CD14-positive monocyte (primary cell): Measurements from ENCODE around the gene NKAIN4. TPM values are rescaled to one million over a fixed set of nuclear protein-coding genes. Genes with fewer than 3 reads are reported as not detected.

Experiments used
- DNase-seq, 3 donors: peaks; one replicate each; pipeline ENCODE4 v3.0.0-alpha.2; 2011 to 2022
- H2AFZ ChIP-seq: 2 replicates; pipeline ENCODE4 v1.6.0; 2012; ENCODE audit warnings: mild to moderate bottlenecking, low read depth, low read length, inconsistent platforms; ENCODE audit not compliant: insufficient read depth, poor library complexity, severe bottlenecking
- H3K27ac ChIP-seq, 2 donors: 1 replicate in 1 of 2; 2 replicates in 1 of 2; pipeline ENCODE4 v1.5.1; 2012 to 2013; ENCODE audit warnings: low read length in 2 of 2, control low read depth in 1 of 2, inconsistent platforms in 1 of 2, low read depth in 1 of 2, mild to moderate bottlenecking in 1 of 2
- H3K27me3 ChIP-seq, 2 donors: one replicate each; pipeline versions ENCODE4 v1.6.0 to v1.6.1; 2011 to 2013; ENCODE audit warnings: low read length in 2 of 2; ENCODE audit not compliant: control insufficient read depth in 2 of 2, insufficient read depth in 2 of 2
- H3K36me3 ChIP-seq, 2 donors: replicated peaks in 1 of 2; 1 replicate in 1 of 2; 2 replicates in 1 of 2; pipeline versions ENCODE4 v1.5.1 to v1.6.1; 2012 to 2013; ENCODE audit warnings: low read length in 2 of 2, control low read depth in 1 of 2, inconsistent platforms in 1 of 2, mild to moderate bottlenecking in 1 of 2; ENCODE audit not compliant: insufficient read depth in 2 of 2, control insufficient read depth in 1 of 2
- H3K4me1 ChIP-seq, 2 donors: 1 replicate in 1 of 2; 2 replicates in 1 of 2; pipeline versions ENCODE4 v1.5.1 to v1.6.1; 2012 to 2013; ENCODE audit warnings: low read length in 2 of 2, control low read depth in 1 of 2, inconsistent platforms in 1 of 2, mild to moderate bottlenecking in 1 of 2, moderate library complexity in 1 of 2; ENCODE audit not compliant: insufficient read depth in 2 of 2, control insufficient read depth in 1 of 2
- H3K4me2 ChIP-seq: replicated peaks from 2 replicates; pipeline ENCODE3; 2012; ENCODE audit warnings: low read length, moderate library complexity, mild to moderate bottlenecking; ENCODE audit not compliant: poor library complexity, severe bottlenecking; ENCODE audit errors: extremely low read depth
- H3K4me3 ChIP-seq, 3 experiments: fragments of 200-600 bp in 1 of 3; sonication (generic) in 1 of 3; replicated peaks in 1 of 3; 1 replicate in 2 of 3; 2 replicates in 1 of 3; pipeline ENCODE4 v1.5.1; 2011 to 2013; ENCODE audit warnings: low read length in 3 of 3, mild to moderate bottlenecking in 3 of 3, control low read depth in 2 of 3, low read depth in 2 of 3, inconsistent platforms in 1 of 3, moderate library complexity in 1 of 3
- H3K79me2 ChIP-seq: 2 replicates; pipeline ENCODE4 v1.6.0; 2012; ENCODE audit warnings: mild to moderate bottlenecking, control low read depth, inconsistent platforms, low read length, moderate library complexity; ENCODE audit not compliant: insufficient read depth
- H3K9ac ChIP-seq: 2 replicates; pipeline ENCODE4 v1.6.0; 2017; ENCODE audit warnings: low read length, mild to moderate bottlenecking; ENCODE audit not compliant: insufficient read depth, poor library complexity, severe bottlenecking
- H3K9me3 ChIP-seq, 2 donors: replicated peaks in 1 of 2; 1 replicate in 1 of 2; 2 replicates in 1 of 2; pipeline versions ENCODE4 v1.5.1 to v1.6.1; 2012 to 2013; ENCODE audit warnings: low read length in 2 of 2, control low read depth in 1 of 2; ENCODE audit not compliant: control insufficient read depth in 1 of 2, insufficient read depth in 1 of 2
- H4K20me1 ChIP-seq: 2 replicates; pipeline ENCODE4 v1.6.0; 2012; ENCODE audit warnings: mild to moderate bottlenecking, low read length, control low read depth, moderate library complexity; ENCODE audit not compliant: insufficient read depth
- H3K27ac Mint-ChIP-seq, 7 donors: one replicate each; pipeline ENCODE4 v1.8.0; 2020; ENCODE audit warnings: mild to moderate bottlenecking in 7 of 7, mixed read lengths in 7 of 7, moderate library complexity in 6 of 7, inconsistent platforms in 2 of 7
- H3K27me3 Mint-ChIP-seq, 3 donors: one replicate each; pipeline ENCODE4 v1.8.0; 2021 to 2022; ENCODE audit warnings: low read depth in 3 of 3, mild to moderate bottlenecking in 3 of 3, mixed read lengths in 3 of 3, moderate library complexity in 3 of 3, inconsistent platforms in 1 of 3
- H3K36me3 Mint-ChIP-seq, 2 donors: one replicate each; pipeline ENCODE4 v1.8.0; 2020; ENCODE audit warnings: mixed read lengths in 2 of 2, inconsistent platforms in 1 of 2, mild to moderate bottlenecking in 1 of 2
- H3K4me1 Mint-ChIP-seq: one replicate; pipeline ENCODE4 v1.8.0; 2020; ENCODE audit warnings: mild to moderate bottlenecking, mixed read lengths
- H3K4me3 Mint-ChIP-seq, 2 donors: one replicate each; pipeline ENCODE4 v1.8.0; 2020; ENCODE audit warnings: mild to moderate bottlenecking in 2 of 2, mixed read lengths in 2 of 2, moderate library complexity in 1 of 2
- H3K9me3 Mint-ChIP-seq, 7 donors: one replicate each; pipeline ENCODE4 v1.8.0; 2020 to 2022; ENCODE audit warnings: mixed read lengths in 7 of 7, mild to moderate bottlenecking in 6 of 7, moderate library complexity in 6 of 7, inconsistent platforms in 2 of 7
- WGBS: methylation state at CpG from one replicate; pipeline ENCODE4 v1.1.5; 2013; ENCODE audit warnings: missing lambda C conversion rate; ENCODE audit not compliant: insufficient coverage; 5-methylcytosine and 5-hydroxymethylcytosine counted together
- intact Hi-C, 2 donors: fragments of 100-400 bp; cut with micrococcal nuclease; formaldehyde crosslinking; loops; one replicate each; pipeline versions ENCODE4 v1.15.0 to v1.15.1; 2023
- polyA plus RNA-seq, 3 donors: library from polyadenylated mRNA; depleted of rRNA in 1 of 3; unstranded in 2 of 3; stranded (reverse) in 1 of 3; fragments of 300-500 nt in 2 of 3; fragments of >200 nt in 1 of 3; fragmentation: Illumina TruSeq in 2 of 3; gene quantifications; 1 replicate in 2 of 3; 2 replicates in 1 of 3; pipeline ENCODE4 v1.2.3, GENCODE V29; 2012 to 2021
- TF ChIP-seq, protein P1 (sequence below): fragments of 200-600 bp; IDR thresholded peaks from one replicate; pipeline ENCODE4 v1.8.0; 2022; ENCODE audit warnings: antibody characterized with exemption, mild to moderate bottlenecking

The NKAIN4 gene
- polyA plus RNA-seq, 3 donors = not detected

DNA sequence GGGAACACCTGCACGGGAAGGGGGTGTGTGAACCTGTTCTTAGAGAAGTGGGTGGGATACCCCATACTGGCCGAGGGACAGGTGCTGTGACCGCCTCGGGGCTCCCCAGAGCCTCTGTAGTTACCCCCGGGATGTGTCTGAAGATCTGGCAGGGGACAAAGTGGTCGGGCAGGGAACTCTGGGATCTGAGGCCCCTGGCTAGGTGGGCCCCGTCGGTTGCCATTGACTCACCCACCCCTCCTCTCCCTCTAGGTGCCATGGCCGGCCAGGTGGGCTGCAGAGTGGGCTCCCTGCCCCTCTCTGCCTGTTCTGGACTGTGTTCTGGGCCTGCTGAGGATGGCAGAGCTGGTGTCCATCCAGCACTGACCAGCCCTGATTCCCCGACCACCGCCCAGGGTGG, 14.3 kb downstream of the NKAIN4 start:
- Histone ChIP-seq H3K4me2 (no peak overlapping the region), H4K20me1 (no peaks in the 10 kb centered on the region), H3K9ac (no peak overlapping the region), H3K4me1 (no peaks in the 10 kb centered on the region), H3K27me3 (no peaks in the 10 kb centered on the region), H3K79me2 (no peaks in the 10 kb centered on the region), H2AFZ (no peak overlapping the region), H3K4me3 (no peak overlapping the region), H3K27ac (no peak overlapping the region), H3K9me3 (no peaks in the 10 kb centered on the region), H3K36me3 (no peaks in the 10 kb centered on the region)
- Mint-ChIP-seq H3K4me3 (no peak overlapping the region), H3K36me3 (no peaks in the 10 kb centered on the region), H3K27ac (no peak overlapping the region), H3K27me3 (peaks cover 0 to 4% (median 2%) of the 10 kb centered on the region in 3 donors), H3K4me1 (peaks cover 5% of the 10 kb centered on the region), H3K9me3 (peaks cover 0 to 3% (median 0%) of the 10 kb centered on the region in 7 donors)
- intact Hi-C loops = no loop called here
- TF ChIP-seq, protein P1, sequence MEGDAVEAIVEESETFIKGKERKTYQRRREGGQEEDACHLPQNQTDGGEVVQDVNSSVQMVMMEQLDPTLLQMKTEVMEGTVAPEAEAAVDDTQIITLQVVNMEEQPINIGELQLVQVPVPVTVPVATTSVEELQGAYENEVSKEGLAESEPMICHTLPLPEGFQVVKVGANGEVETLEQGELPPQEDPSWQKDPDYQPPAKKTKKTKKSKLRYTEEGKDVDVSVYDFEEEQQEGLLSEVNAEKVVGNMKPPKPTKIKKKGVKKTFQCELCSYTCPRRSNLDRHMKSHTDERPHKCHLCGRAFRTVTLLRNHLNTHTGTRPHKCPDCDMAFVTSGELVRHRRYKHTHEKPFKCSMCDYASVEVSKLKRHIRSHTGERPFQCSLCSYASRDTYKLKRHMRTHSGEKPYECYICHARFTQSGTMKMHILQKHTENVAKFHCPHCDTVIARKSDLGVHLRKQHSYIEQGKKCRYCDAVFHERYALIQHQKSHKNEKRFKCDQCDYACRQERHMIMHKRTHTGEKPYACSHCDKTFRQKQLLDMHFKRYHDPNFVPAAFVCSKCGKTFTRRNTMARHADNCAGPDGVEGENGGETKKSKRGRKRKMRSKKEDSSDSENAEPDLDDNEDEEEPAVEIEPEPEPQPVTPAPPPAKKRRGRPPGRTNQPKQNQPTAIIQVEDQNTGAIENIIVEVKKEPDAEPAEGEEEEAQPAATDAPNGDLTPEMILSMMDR = no peak
- 89% methylated on average over 8 of the region's 11 CpGs for WGBS
- no peak for DNase-seq

DNA sequence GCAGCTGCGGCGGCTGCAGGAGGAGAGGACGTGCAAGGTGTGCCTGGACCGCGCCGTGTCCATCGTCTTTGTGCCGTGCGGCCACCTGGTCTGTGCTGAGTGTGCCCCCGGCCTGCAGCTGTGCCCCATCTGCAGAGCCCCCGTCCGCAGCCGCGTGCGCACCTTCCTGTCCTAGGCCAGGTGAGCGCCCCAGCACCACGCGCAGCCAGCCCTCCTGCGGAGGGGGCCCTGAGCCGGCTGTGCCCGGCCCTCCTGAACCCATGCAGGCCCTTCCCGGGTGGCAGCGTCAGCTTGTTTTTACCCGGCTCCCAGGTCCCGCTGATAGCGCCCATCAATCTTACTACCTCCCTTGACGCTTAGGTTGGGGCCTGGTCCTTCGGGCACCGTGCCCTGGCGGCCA, 14.8 kb downstream of the NKAIN4 start:
- Histone ChIP-seq H3K79me2 (no peaks in the 10 kb centered on the region), H3K9ac (no peak overlapping the region), H3K36me3 (no peaks in the 10 kb centered on the region), H2AFZ (no peak overlapping the region), H3K4me3 (no peak overlapping the region), H3K9me3 (no peaks in the 10 kb centered on the region), H3K4me1 (no peaks in the 10 kb centered on the region), H3K4me2 (no peak overlapping the region), H3K27me3 (no peaks in the 10 kb centered on the region), H4K20me1 (no peaks in the 10 kb centered on the region), H3K27ac (no peak overlapping the region)
- Mint-ChIP-seq H3K27me3 (peaks cover 3 to 7% (median 4%) of the 10 kb centered on the region in 3 donors), H3K27ac (no peak overlapping the region), H3K9me3 (peaks cover 0 to 3% (median 0%) of the 10 kb centered on the region in 7 donors), H3K4me3 (no peak overlapping the region), H3K4me1 (peaks cover 5% of the 10 kb centered on the region), H3K36me3 (no peaks in the 10 kb centered on the region)
- no peak for DNase-seq
- 96% methylated on average over 27 of the region's 30 CpGs for WGBS
- TF ChIP-seq, protein P1 = no peak
- intact Hi-C loops = no loop called here
